Mucosa of rectum (tissue), 2 donors: ENCODE measurements around the gene OSBPL5.

Source experiments
- H3K27ac ChIP-seq, 2 donors: one replicate each; pipeline ENCODE4 v1.7.0; 2013; ENCODE audit warnings: inconsistent platforms in 2 of 2, low read depth in 2 of 2, low read length in 2 of 2
- H3K27me3 ChIP-seq, 2 donors: one replicate each; pipeline ENCODE4 v1.7.0; 2013; ENCODE audit warnings: low read length in 2 of 2; ENCODE audit not compliant: control insufficient read depth in 2 of 2, insufficient read depth in 2 of 2
- H3K36me3 ChIP-seq, 2 donors: one replicate each; pipeline ENCODE4 v1.7.0; 2013; ENCODE audit warnings: low read length in 2 of 2; ENCODE audit not compliant: control insufficient read depth in 2 of 2, insufficient read depth in 2 of 2
- H3K4me1 ChIP-seq, 2 donors: one replicate each; pipeline ENCODE4 v1.7.0; 2013; ENCODE audit warnings: low read length in 2 of 2, mild to moderate bottlenecking in 1 of 2; ENCODE audit not compliant: control insufficient read depth in 2 of 2, insufficient read depth in 2 of 2
- H3K4me3 ChIP-seq, 2 donors: one replicate each; pipeline ENCODE4 v1.7.0; 2013; ENCODE audit warnings: low read length in 2 of 2
- H3K9ac ChIP-seq, 2 donors: one replicate each; pipeline ENCODE4 v1.7.0; 2013; ENCODE audit warnings: low read length in 2 of 2, low read depth in 1 of 2, mild to moderate bottlenecking in 1 of 2
- H3K9me3 ChIP-seq, 2 donors: one replicate each; pipeline ENCODE4 v1.7.0; 2013; ENCODE audit warnings: low read length in 2 of 2; ENCODE audit not compliant: control insufficient read depth in 2 of 2
- donor health status: healthy.
- donor health status: Normal muscosa, but diverticular disease.

OSBPL5 gene

GRCh38 chr11:3108183-3108721, 56.9 kb downstream of the OSBPL5 start:
- Histone ChIP-seq H3K27me3 (no peaks in the 10 kb centered on the region), H3K36me3 (peaks cover 13% of the 10 kb centered on the region in 2 donors), H3K4me1 (no peaks in the 10 kb centered on the region), H3K27ac (no peak overlapping the region), H3K4me3 (no peak overlapping the region), H3K9ac (no peak overlapping the region), H3K9me3 (no peaks in the 10 kb centered on the region)

- Histone ChIP-seq H3K9me3 (no peaks in the 10 kb centered on the region), H3K27me3 (no peaks in the 10 kb centered on the region), H3K27ac (no peak overlapping the region), H3K9ac (no peak overlapping the region), H3K4me1 (no peaks in the 10 kb centered on the region), H3K36me3 (peaks cover 13% of the 10 kb centered on the region in 2 donors), H3K4me3 (no peak overlapping the region)
These were observed 57.4 kb downstream of the OSBPL5 start for GRCh38 chr11:3107608-3108182.

- H3K36me3 ChIP-seq, result peaks cover 13% of the 10 kb centered on the region in 2 donors
- H3K4me1 ChIP-seq, result no peaks in the 10 kb centered on the region
- no peaks in the 10 kb centered on the region for H3K27me3 ChIP-seq
- no peak overlapping the region for H3K27ac ChIP-seq
- H3K9ac ChIP-seq, result no peak overlapping the region
- H3K4me3 ChIP-seq, result no peak overlapping the region
- H3K9me3 ChIP-seq, result no peaks in the 10 kb centered on the region
These were observed 58.2 kb downstream of the OSBPL5 start for GRCh38 chr11:3106736-3107524.

DNA sequence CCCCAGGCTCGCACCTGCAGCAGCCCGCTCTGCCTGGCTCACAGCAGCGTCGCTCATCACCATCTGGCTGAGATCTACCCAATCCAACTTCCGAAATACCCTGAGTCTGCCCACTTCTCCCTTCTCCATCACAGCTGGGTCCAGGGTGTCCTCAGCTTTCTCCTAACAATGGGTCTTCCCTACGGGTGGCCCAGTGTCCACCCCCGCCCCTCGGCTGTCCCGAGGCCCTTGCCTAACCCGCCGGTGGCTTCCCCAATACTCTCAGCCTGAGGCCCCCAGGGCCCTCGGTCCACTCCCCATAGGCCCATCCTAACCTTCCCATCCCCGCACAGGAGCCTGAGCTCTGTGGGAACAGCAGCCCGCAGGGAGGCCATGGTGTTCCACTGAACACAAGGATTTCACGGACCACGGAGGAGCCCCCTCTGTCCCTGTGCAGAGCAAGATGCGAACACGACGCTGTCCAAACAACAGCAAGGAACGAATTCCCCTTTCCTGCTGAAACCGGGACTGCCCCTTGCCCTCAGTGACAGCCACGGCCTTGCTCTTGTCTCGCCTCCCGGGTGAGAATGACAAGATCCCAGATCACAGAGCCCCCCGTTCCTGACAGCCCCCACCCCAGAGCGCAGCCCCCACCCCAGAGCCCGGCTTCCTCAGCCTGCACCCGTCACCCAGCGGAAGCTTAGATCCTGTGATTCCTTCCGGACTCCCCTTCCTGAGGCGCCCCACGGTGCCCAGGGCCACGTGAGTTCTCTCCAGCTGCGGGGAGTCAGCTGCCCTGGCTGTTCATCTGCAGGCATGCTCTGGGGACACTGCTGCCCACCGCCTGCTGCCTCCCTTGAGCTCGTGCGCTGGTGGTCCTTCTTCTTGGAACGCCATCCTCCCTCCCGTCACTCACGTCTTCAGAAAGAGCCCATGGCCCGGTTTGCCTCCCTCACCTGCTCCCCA, 59.0 kb downstream of the OSBPL5 start:
- Histone ChIP-seq H3K27me3 (no peaks in the 10 kb centered on the region), H3K9me3 (no peaks in the 10 kb centered on the region), H3K4me1 (no peaks in the 10 kb centered on the region), H3K36me3 (peaks cover 11 to 13% of the 10 kb centered on the region in 2 donors), H3K4me3 (no peak overlapping the region), H3K27ac (no peak overlapping the region), H3K9ac (no peak overlapping the region)

DNA sequence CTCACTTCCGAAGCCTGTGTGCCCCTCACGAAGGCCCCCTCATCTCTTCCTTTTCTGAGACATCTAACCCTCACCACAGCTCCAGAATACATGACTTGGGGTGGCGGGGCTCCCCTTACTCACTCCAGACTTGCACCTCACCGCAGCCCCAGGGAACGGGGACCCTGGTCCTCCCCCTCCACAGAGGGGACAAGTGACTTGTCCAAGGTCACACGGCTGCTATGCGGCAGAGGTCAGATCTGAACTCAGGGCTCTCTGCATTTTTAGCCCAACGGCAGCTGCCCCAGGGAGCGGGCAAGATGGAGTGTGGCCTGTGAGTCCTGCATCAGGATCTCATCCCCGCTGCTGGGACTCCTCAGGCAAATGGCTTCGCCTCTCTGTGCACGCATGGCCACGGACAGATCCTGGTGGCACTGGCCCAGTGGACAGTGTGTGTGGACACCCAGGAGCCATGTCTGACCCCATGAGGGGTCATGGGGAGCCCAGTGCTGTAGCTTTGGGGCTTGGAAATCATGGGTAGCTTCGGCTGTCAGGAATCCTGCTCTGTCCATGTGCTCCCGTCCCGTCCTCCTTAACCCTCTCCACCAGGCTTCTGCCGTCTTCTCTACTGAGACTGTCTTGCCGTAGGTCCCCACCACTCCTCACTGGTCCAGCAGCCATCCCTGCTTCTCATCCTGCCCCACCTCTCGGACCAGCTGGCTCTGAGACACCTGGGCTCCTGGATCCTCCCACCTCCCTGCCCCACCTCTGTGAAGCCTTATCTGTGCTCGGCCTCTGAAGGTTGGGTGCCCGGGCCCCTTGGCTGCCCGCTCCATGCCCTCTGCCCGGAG, 59.9 kb downstream of the OSBPL5 start:
- peaks cover 13 to 18% of the 10 kb centered on the region in 2 donors for H3K36me3 ChIP-seq

DNA sequence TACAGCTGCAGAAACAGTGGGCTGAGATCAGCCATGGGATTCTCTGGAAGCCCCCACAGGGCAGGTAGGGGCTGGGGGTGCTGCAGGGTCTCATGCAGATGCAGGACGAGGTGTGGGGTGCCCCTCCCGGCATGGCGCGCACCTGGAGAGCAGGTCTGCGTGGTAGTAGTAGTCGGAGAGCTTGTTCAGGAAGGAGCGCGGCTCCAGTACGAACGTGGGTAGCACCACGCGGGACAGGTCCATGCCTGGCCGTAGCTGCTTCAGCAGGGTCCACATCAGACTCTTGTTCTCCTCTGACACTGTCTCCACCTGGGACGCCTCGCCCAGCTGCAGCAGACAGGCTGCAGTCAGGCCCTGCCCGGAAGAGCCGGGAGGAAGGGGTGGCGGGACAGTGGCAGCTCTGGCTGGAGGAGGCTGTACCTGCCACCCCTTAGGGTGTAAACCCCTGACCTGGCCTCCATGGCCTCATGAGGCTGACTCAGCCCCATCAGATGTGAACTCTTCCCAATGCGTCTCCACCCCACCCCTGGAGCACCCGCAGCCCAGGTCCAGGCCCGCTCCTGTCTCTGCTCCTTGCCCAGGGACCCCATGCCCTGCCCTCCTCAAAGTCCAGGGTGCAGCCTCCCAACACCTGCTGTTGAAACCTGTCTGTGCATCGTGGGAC, 60.9 kb downstream of the OSBPL5 start:
- peaks cover 0 to 3% of the 10 kb centered on the region in 2 donors for H3K4me1 ChIP-seq
- H3K36me3 ChIP-seq, result peaks cover 17 to 23% of the 10 kb centered on the region in 2 donors
- no peaks in the 10 kb centered on the region for H3K27me3 ChIP-seq
- H3K4me3 ChIP-seq, result no peak overlapping the region
- H3K9ac ChIP-seq, result no peak overlapping the region
- H3K27ac ChIP-seq, result no peak overlapping the region
- H3K9me3 ChIP-seq, result no peaks in the 10 kb centered on the region

More for the DNA sequence above, 59.9 kb downstream of the OSBPL5 start:
- Histone ChIP-seq H3K9me3 (no peaks in the 10 kb centered on the region), H3K9ac (no peak overlapping the region), H3K27ac (no peak overlapping the region), H3K27me3 (no peaks in the 10 kb centered on the region), H3K4me1 (peaks cover 0 to under 1% of the 10 kb centered on the region in 2 donors), H3K4me3 (no peak overlapping the region)

- peaks cover 0 to 3% of the 10 kb centered on the region in 2 donors for H3K4me1 ChIP-seq
- H3K36me3 ChIP-seq, result peaks cover 20 to 27% of the 10 kb centered on the region in 2 donors
- H3K27me3 ChIP-seq, result no peaks in the 10 kb centered on the region
- H3K4me3 ChIP-seq, result no peak overlapping the region
- H3K27ac ChIP-seq, result no peak overlapping the region
- H3K9me3 ChIP-seq, result no peaks in the 10 kb centered on the region
- H3K9ac ChIP-seq, result no peak overlapping the region
These were observed 62.0 kb downstream of the OSBPL5 start for GRCh38 chr11:3103076-3103475.

- Histone ChIP-seq H3K27ac (no peak overlapping the region), H3K36me3 (peaks cover 20 to 25% of the 10 kb centered on the region in 2 donors), H3K4me3 (no peak overlapping the region), H3K9ac (no peak overlapping the region), H3K27me3 (no peaks in the 10 kb centered on the region), H3K4me1 (peaks cover 0 to 3% of the 10 kb centered on the region in 2 donors), H3K9me3 (no peaks in the 10 kb centered on the region)
These were observed 62.5 kb downstream of the OSBPL5 start for GRCh38 chr11:3102641-3102921.
